ENCODE measurements around the gene FNBP1L.

GRCh38 chr1:93501829-93502369, 54.0 kb downstream of the FNBP1L start:
- TF ChIP-seq CTCF (IDR thresholded peaks at IDR 0.05) (no peak), EP300 (IDR thresholded peaks at IDR 0.05) (no peak), POLR2A (IDR thresholded peaks at IDR 0.05) (no peak)
